ENCODE data around the gene MACROD2.
"Not testable (repeated sequence)": the region's sequence is repeated elsewhere in the genome, so short reads cannot be mapped to it uniquely, and the experiment has no call there.

Gene MACROD2

DNA sequence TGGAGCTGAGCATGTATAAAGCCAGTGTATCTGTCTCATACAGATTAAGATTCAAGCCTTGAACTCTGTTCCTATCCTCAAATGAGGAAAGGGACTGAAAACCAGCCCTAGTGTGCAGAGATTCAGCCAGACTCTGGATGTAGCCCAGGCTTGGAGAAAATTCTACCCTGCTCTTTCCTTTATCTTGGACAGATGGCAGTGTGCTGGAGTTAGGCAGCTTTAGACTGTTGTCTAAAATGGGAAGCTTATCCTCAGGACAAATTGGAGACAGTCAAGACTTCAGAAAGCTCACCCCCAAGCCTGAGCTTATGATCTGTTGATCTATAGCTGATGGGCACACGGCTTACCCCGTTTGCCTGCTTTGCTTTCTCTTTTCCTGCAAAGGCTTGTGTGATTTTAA, 1520.4 kb downstream of the MACROD2 start:
- no peak for DNase-seq

- DNase-seq: no peak
These were observed 1525.7 kb downstream of the MACROD2 start for GRCh38 chr20:15520930-15521524.

GRCh38 chr20:15523400-15523799, 1528.1 kb downstream of the MACROD2 start:
- DNase-seq: no peak

GRCh38 chr20:15528391-15529111, 1533.2 kb downstream of the MACROD2 start:
- no peak for DNase-seq

GRCh38 chr20:15535863-15536262, 1540.5 kb downstream of the MACROD2 start:
- DNase-seq: no peak

- DNase-seq: not testable (repeated sequence)
These were observed 1541.9 kb downstream of the MACROD2 start for GRCh38 chr20:15537200-15537599.

GRCh38 chr20:15542655-15543054, 1547.3 kb downstream of the MACROD2 start:
- no peak for DNase-seq

GRCh38 chr20:15544742-15545141, 1549.4 kb downstream of the MACROD2 start:
- DNase-seq: no peak

DNA sequence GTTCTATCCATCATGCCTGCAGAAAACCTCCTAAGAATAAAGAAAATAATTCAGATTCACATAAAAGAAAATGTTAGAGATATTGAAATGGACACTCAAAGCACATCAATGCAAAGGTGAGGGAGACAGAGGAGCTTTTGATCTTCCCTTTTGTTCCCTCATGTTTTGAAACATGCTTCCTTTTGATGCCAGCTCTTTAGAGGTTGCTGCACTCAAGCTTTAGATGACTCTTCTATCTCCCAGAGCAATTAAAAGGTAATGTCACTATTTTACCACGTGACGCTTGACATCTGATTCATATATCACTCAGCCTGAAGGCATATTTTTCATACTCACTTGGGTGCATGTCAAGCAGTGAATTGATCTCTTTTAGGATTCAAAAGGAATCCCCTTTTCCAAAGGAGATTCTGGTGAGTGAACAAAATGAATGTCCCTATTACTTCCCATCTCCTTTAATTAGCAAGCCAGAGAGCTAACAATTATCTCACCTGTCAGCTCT, 1551.3 kb downstream of the MACROD2 start:
- no peak for DNase-seq

- DNase-seq: no peak
These were observed 1551.8 kb downstream of the MACROD2 start for GRCh38 chr20:15547119-15547518.

GRCh38 chr20:15550116-15550870, 1555.0 kb downstream of the MACROD2 start:
- DNase-seq: no peak

GRCh38 chr20:15555913-15556312, 1560.6 kb downstream of the MACROD2 start:
- no peak for DNase-seq

DNA sequence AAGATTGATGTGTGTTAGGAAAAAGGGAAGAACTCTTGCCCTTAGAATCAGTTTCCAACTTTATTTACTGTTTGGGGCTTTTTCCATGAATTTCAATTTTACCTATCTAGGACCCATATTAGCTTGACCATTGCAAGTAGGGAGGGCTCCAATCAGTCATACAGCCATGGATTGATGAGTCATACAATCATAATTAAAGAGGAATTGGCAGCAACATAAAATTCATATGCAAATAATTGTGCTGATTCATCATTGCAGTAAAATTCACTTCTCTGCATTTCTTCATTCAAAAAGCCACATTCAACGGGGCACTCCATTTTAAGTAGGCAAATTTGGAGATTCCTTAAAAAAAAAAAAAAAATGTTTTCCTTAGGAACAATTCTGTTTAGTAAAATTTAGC, 1561.6 kb downstream of the MACROD2 start:
- DNase-seq: no peak

GRCh38 chr20:15561070-15561569, 1565.8 kb downstream of the MACROD2 start:
- no peak for DNase-seq

DNA sequence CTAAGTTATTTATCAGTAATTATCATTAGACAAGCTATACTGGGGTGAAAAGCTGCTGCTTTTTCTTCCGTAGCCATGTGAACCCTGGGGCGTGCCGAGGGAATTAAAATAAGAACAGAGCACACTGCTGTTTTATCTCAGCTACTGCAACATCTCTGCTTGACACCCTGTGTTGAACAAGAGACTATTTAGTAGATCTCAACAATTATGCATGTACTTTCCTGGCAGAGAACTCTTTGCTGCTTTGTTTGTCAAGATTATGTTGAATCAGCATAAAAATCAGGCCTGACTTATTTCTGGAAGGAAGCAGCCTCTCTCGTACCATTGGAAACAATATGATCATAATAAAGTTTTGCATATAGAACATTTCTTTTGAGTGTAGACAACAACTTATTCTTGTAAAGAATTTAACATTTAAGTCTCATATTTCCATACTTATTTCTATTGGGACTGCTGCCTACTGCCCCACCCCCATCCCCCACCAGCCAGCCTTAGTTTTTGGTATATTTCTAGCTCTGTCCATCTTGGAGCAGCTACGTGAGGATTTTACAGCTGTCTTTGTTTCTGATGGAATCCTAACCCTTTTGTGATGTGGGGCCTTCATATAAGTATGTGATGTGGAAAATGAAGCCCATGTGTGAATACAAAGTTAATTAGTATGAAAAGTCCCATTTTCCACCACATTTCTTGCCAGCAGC, 1566.5 kb downstream of the MACROD2 start:
- no peak for DNase-seq

- DNase-seq: no peak
These were observed 1568.5 kb downstream of the MACROD2 start for GRCh38 chr20:15563836-15564235.

DNA sequence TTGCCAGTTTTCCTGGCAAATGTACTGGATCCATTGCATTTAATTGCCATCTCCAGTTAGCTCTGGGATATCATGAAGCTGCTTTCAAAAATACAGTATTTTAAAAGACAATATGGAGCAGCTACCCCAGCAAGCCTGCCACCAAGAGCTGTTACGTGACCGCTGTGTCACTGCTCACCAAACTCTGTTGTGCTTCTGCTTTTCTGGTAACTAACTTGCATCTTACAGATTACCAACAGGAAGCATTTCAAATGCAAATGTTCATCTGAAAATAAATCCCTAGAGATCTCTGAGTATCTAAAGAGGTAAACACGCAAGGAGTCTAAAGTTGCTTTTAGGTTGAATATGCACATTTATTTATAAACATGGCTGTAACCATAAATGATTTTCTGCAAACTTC, 1569.7 kb downstream of the MACROD2 start:
- DNase-seq: no peak

- no peak for DNase-seq
These were observed 1570.5 kb downstream of the MACROD2 start for GRCh38 chr20:15565786-15566185.

GRCh38 chr20:15567219-15567618, 1571.9 kb downstream of the MACROD2 start:
- DNase-seq: no peak

DNA sequence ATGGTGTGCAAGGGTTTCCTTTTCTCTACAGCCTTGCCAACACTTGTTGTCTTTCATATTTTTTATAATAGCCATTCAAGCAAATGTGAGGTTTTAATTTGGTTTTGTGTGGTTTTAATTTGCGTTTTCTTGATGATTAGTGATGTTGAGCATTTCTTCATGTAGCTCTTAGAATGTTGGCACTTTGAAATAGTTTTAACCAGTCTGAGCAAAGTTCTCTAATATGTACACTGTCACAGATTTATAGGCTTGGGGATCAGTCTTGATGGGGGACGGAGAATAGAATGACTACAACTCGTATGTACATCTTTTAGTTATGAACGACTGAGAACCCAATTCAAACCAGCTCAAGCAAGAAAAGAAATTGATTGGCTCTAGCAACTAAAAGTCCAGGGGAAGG, 1574.8 kb downstream of the MACROD2 start:
- DNase-seq: no peak

DNA sequence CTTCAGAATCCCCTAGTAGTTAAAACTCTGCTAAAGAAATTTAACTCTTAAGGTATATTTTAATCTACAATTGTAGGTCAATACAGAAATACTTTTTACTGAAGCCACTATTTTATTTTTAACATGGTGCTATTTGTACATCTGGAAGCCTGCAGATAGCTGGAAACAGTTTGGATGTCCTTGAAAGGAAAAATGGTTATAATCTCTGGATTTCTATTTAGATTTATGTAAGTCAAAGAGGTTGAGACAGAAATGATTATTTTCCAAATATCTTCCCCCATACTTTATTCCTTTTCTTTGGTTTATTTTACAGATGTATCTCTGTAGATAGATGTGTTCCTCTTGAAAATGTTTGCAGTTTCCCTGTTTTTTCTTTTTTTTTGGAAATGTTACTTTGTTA, 1575.7 kb downstream of the MACROD2 start:
- DNase-seq: no peak

DNA sequence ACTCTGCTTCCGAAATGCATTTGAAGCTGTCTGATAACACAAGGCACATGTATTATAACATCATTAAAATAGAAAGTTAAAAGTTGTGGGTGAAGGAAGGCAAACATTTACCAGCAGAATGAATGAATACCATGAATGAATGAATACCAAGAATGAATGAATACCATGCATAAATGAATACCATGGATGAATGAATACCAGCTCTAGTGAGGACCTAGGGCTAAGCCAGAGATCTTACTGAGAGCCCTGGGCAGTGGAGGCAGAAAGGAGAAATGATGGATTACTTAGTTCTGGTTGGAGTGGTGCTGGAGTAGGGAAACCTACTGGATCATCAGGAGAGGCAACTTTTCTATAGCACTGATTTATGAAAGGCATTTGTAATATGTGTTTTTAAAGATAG, 1579.9 kb downstream of the MACROD2 start:
- DNase-seq: no peak

DNA sequence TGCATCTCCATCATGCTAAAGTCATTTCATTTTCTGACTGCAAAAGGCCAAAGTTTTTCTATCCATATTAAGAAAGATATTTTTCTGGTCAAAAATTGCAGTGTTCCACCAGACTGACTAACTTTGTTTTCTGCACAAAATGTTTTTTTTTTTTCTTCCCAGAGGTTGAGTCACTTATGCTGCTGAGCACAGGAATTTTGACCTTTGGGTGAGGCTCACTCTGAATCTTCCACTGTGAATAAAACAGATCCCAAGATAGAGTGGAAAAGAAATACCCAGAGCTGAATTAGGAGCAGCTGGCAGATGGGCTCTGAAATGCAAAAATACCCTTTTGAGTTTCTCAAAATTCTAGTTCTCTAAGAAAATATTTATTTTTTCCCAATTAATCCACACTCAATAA, 1581.1 kb downstream of the MACROD2 start:
- DNase-seq: no peak
